GM12892 (cell line): ENCODE measurements around the gene GRN.

Experiments used
- POLR2A ChIP-seq: IDR thresholded peaks from 2 replicates; pipeline ENCODE4 v1.6.1; 2011; ENCODE audit warnings: low read depth, low read length, control low read depth
- TAF1 ChIP-seq: IDR thresholded peaks from 2 replicates; pipeline ENCODE4 v1.6.1; 2011; ENCODE audit warnings: low read depth, mild to moderate bottlenecking, control low read depth, low read length, borderline replicate concordance

DNA sequence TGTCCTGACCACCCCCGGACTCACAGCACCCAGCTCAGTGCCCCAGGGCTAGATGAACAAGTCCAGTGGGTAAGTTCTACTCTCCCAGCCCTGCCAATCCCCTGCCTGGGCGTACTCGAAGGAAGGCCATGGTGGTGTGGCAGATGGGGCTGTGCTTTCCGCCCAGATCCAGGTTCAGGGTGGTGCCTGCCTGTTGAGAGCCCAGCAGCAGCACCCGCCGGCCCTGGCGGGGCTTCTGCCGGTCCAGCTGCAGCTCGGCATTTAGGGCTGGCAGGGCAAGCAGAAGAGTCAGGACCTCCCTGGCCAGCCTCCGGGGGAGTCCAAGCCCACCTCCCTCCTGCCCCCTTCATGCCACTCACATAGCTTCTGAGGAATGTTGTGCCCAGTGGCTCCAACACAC, 34.8 kb downstream of the GRN start:
- TF ChIP-seq POLR2A (no peak), TAF1 (no peak)
